Activated naive CD4-positive, alpha-beta T cell treated with anti-CD3 and anti-CD28 coated beads, Interleukin-2, amount 50 U/mL, for 72 hours (primary cell): ENCODE measurements around the gene ITSN1. TPM values are rescaled to one million over a fixed set of nuclear protein-coding genes. Genes with fewer than 3 reads are reported as not detected.
"Not testable (repeated sequence)": the region's sequence is repeated elsewhere in the genome, so short reads cannot be mapped to it uniquely, and the experiment has no call there.

Source experiments
- ATAC-seq, 2 donors: fragments of 150-1000 bp; cut with Tn5 transposase; 2 replicates each; pipeline ENCODE4 v1.10.0; 2021; ENCODE audit warnings: mild to moderate bottlenecking in 2 of 2, moderate library complexity in 2 of 2
- DNase-seq, 2 donors: peaks; one replicate each; pipeline ENCODE4 v3.0.0; 2021 to 2022; ENCODE audit warnings: low spot score in 2 of 2
- H3K27ac Mint-ChIP-seq, 2 donors: one replicate each; pipeline ENCODE4 v1.8.0; 2022; ENCODE audit warnings: mild to moderate bottlenecking in 2 of 2, mixed read lengths in 2 of 2
- H3K36me3 Mint-ChIP-seq, 2 donors: one replicate each; pipeline ENCODE4 v1.8.0; 2022; ENCODE audit warnings: mixed read lengths in 2 of 2
- H3K9me3 Mint-ChIP-seq, 2 donors: one replicate each; pipeline ENCODE4 v1.8.0; 2022; ENCODE audit warnings: mixed read lengths in 2 of 2
- total RNA-seq, 2 donors: library from RNA; stranded (reverse); gene quantifications; one replicate each; pipeline ENCODE4 v1.2.3, GENCODE V29; 2022

Gene ITSN1
- total RNA-seq, 2 donors from 2014 or later = 5.3 to 6.7 TPM

DNA sequence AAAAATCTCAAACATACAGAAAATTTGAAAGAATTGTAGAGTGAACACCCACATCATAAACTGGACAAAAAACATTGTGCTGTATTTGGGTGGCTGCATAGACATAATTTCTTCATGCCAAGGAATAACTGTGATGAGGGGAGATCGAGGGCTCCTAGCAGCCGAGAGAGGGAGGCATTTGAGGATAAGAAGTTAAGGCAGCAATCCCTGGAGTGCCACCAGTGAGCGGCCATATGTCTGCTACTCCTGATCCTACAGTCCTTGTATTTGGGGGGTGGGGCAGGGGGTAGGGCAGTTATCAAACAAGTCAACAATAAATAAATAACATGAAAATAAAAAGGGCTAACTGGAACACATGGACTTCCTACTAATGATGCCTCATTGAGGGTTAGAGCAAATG, 218.8 kb downstream of the ITSN1 start:
- no peak overlapping the region for H3K27ac Mint-ChIP-seq
- no peak for DNase-seq
- H3K9me3 Mint-ChIP-seq = no peaks in the 10 kb centered on the region
- H3K36me3 Mint-ChIP-seq = no peaks in the 10 kb centered on the region
- ATAC-seq = no peak

DNA sequence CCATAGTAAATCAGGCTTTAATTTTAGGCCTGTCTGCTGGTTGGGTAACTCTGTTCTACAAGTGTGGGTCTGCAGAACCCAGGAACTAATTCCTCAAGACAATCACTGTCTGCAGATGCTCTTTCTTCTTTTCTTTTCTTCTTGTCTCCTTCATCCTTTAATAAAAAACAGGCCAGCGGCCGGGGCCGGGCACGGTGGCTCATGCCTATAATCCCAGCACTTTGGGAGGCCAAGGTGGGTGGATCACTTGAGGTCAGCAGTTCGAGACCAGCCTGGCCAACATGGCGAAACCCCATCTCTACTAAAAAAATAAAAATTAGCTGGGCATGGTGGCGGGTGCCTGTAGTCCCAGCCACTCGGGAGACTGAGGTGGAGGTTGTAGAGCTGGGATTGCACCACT, 220.9 kb downstream of the ITSN1 start:
- not testable (repeated sequence) for DNase-seq, H3K36me3 Mint-ChIP-seq, H3K27ac Mint-ChIP-seq, H3K9me3 Mint-ChIP-seq, ATAC-seq

DNA sequence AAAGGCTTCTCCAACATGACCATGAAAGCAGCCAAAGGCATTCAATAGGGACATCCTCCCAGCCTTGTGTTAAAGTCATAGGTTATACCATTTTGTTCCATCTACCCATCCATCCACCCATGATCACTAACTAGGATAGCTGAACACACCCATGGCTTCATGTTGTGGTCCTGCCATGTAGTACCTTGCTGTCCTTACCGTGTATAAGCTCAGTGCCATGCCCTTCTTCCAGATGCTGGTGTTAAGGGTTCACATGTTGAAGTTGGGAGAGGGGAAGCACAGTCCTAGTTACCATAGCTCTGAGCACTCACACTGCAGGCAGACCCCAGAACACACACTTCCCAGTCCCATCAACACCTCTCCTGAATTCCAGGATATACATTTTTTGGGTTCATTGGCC, 221.8 kb downstream of the ITSN1 start:
- H3K9me3 Mint-ChIP-seq = no peaks in the 10 kb centered on the region

DNA sequence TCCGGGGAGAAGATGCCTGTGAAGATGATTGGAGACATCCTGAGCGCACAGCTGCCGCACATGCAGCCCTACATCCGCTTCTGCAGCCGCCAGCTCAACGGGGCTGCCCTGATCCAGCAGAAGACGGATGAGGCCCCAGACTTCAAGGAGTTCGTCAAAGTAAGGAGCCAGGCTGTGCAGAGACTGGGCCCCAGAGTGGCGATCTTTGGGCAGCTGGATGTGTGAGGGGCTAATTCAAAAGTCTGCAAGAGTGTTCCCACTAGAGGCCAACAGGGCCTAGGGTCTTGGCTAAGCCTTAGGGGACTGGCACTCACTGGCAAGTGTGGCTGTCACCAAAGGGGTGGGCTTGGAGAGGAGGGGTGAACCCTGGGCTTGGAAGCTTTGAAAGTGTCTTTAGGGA, 222.9 kb downstream of the ITSN1 start:
- no peaks in the 10 kb centered on the region for H3K9me3 Mint-ChIP-seq
- H3K36me3 Mint-ChIP-seq = no peaks in the 10 kb centered on the region

More for the DNA sequence above, 221.8 kb downstream of the ITSN1 start:
- H3K36me3 Mint-ChIP-seq = no peaks in the 10 kb centered on the region
- no peak for ATAC-seq
- no peak for DNase-seq
- no peak overlapping the region for H3K27ac Mint-ChIP-seq

DNA sequence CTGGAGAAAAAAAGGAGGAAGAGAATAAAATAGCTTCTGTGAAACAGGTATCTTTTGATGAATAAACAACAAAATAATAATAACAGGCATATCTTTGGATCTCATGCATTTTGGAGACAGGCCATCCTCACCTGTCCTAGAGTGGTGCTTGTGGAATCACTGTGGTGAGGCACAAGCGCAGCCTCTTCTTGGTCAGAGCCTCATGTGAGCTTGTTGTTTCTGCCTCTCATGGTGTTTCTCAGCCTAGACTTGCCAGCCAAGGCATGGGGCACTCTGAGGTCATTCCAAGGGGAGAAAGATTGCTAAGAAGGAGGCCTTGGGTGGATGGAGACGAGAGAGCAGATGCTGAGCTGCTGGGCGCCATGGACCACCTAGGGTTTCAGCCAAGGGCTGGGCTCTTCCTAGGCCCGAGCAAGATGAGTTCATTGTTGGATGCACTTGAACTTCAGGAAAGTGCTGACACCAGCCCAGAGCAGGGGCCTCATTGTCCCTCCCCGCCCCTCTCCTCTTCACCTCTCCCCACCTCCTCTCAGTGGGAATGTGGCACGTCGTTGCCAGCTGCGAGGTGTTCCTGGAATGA, 223.8 kb downstream of the ITSN1 start:
- DNase-seq (no peak), ATAC-seq (no peak)
- Mint-ChIP-seq H3K27ac (no peak overlapping the region), H3K9me3 (no peaks in the 10 kb centered on the region), H3K36me3 (no peaks in the 10 kb centered on the region)

More for the DNA sequence above, 222.9 kb downstream of the ITSN1 start:
- DNase-seq (no peak), ATAC-seq (no peak)
- H3K27ac Mint-ChIP-seq = no peak overlapping the region

DNA sequence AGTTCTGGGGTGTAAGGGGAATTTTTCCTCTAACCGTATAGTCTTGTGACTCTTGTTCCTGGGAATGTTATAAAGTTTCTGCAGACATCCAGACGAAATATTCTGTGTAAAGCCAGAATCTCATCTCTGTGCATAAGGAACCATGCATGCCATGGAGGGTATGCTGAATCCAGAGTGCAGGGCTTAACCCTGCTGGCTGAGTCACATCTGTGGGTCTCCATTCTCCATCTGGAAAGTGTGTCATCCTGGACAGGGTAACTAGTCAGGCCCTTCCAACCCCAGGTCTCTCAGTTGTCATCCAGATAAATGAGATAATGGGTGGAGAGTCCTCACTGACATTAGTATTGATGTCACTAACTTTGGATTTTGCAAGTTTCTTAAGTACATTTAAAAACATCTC, 224.5 kb downstream of the ITSN1 start:
- Mint-ChIP-seq H3K36me3 (no peaks in the 10 kb centered on the region), H3K27ac (no peak overlapping the region), H3K9me3 (no peaks in the 10 kb centered on the region)
- DNase-seq = no peak
- ATAC-seq = no peak

DNA sequence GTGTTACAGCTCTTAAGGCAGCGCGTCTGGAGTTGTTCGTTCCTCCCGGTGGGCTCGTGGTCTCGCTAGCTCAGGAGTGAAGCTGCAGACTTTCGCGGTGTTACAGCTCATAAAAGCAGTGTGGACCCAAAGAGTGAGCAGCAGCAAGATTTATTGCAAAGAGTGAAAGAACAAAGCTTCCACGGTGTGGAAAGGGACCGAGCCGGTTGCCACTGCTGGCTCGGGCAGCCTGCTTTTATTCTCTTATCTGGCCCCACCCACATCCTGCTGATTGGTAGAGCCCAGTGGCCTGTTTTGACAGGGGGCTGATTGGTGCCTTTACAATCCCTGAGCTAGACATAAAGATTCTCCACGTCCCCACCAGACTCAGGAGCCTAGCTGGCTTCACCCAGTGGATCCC, 225.6 kb downstream of the ITSN1 start:
- peak overlapping the region in 1 of 2 donors; percentile 34 for H3K27ac Mint-ChIP-seq
- not testable (repeated sequence) for H3K9me3 Mint-ChIP-seq, DNase-seq, ATAC-seq, H3K36me3 Mint-ChIP-seq

DNA sequence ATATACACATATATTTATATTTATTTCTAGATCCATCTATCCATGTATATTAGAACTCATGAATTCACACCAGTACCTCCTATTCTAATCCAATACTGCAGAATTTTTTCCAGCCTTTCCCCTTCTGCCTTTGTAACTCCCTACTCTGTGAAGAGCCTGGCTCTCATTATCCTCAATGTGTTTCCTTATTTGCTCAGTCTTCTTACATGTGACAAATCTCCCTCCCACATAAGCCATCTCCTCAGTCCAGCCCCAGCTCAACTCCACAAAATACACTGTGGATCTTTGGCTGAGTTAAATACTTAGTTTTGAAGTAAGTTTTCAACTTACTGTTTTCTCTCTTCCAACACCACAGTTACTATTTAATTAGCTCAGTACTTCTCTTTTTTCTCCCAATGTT, 227.6 kb downstream of the ITSN1 start:
- DNase-seq (no peak), ATAC-seq (no peak)
- H3K36me3 Mint-ChIP-seq = no peaks in the 10 kb centered on the region
- H3K9me3 Mint-ChIP-seq = no peaks in the 10 kb centered on the region
- H3K27ac Mint-ChIP-seq = peak overlapping the region in 1 of 2 donors; percentile 2

DNA sequence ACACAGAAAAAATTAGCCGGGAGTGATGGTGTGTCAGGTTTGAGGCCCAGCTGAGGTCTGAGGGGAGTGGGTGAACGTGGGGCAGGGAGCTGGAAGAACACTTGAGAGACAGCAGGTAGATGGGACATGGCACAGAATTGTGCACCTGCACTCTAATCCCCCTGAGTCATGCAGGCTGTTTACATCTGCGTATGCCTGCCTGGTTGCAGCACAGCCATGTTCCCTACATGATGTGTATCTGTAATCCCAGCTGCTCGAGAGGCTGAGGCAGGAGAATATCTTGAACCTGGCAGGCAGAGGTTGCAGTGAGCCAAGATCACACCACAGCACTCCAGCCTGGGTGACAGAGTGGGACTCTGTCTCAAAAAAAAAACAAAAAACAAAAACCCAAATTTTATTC, 228.5 kb downstream of the ITSN1 start:
- no peaks in the 10 kb centered on the region for H3K36me3 Mint-ChIP-seq
- DNase-seq (no peak), ATAC-seq (no peak)
- no peaks in the 10 kb centered on the region for H3K9me3 Mint-ChIP-seq
- H3K27ac Mint-ChIP-seq = no peak overlapping the region

DNA sequence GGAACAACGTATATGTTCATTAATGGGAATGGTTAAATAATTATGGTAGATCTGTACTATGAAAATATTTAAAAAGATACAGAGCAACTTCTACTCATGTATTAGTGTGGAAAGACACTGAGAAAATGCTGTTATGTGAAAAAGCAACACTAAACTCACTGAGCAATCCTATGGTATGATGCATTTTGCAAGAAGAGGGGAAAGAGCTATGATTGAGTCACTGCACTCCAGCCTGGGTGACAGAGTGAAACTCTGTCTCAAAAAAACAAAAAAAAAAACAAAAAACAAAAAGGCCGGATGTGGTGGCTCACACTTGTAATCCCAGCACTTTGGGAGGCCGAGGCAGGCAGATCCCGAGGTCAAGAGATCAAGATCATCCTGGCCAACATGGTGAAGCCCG, 228.9 kb downstream of the ITSN1 start:
- H3K36me3 Mint-ChIP-seq = no peaks in the 10 kb centered on the region
- H3K27ac Mint-ChIP-seq = peak overlapping the region in 1 of 2 donors; percentile 24
- no peak for ATAC-seq
- DNase-seq = no peak
- no peaks in the 10 kb centered on the region for H3K9me3 Mint-ChIP-seq

DNA sequence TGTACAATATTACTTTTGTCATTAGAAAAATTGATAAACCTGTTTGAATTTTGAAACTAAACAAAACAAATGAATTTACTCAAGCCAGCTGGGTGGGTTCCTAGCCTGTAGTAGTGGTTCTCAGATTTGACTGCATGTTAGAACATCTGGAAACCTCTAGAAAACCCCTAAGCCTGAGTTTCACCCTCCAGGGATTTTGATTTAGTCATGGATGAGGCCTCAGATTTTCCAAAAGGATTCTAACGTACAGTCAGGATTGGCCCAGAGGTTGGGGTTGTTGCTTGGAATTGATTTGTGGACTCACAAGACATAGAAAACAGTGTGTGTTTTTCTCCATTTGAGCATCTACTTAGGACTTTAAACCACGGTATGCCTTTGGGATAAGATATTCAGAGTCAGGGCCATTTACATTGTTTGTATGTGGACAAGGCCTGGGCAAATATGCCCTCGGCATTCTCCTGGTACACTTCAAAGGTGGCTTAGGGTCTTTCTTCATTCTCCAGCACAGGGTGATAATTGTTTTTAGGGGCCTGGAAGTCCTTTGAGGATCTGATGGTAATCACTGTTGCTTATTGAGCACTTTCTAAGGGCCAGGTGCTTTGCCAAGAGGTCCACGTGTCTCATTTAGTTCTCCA, 230.7 kb downstream of the ITSN1 start:
- Mint-ChIP-seq H3K36me3 (no peaks in the 10 kb centered on the region), H3K27ac (no peak overlapping the region), H3K9me3 (no peaks in the 10 kb centered on the region)
- no peak for DNase-seq
- no peak for ATAC-seq

DNA sequence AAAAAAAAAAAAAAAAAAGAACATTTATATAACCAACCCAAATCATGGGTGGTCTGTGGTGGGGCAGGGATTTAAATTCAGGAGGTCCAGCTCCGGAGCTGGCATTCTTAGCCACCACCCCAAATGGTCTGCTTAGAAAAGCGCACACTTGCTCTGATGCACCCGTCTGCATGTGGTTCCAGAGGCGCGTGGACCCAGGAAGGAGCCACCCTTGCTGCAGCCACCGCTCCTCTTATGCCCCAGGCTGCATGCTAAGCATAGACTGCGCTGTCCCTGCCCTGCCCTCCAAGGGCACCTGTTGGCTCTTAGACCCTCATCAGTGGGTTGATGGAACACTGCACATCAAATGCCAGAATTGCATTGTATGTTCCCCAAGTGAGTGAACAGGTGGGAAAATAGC, 231.9 kb downstream of the ITSN1 start:
- H3K27ac Mint-ChIP-seq = no peak overlapping the region
- DNase-seq (no peak), ATAC-seq (no peak)
- no peaks in the 10 kb centered on the region for H3K36me3 Mint-ChIP-seq
- H3K9me3 Mint-ChIP-seq = no peaks in the 10 kb centered on the region

DNA sequence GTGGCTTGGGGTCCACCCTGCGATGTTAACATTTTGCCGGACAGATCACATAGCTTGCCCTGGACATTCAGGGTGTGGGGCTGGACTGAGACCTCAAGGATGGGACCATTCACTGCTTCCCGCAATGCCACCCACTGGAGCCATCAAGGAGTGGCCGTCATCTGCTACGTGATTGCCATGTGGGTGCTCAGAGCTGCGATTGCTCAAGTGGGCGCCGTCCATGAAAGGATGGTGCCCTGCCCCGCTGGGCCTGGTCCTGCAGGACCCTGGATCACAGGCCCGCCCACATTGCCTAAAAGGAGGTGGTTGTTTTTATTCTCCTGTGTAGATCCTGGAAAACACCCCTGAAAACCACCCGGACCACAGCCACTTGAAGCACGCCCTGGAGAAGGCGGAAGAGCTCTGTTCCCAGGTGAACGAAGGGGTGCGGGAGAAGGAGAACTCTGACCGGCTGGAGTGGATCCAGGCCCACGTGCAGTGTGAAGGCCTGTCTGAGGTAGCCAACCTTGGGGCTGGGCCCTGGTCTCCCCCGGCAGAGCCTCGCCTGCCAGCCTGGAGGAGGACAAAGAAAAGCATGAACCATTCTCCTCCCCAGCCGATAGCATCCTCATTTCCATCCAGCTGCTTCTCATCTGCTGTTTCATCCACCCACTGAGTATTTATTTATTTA, 232.9 kb downstream of the ITSN1 start:
- Mint-ChIP-seq H3K36me3 (no peaks in the 10 kb centered on the region), H3K9me3 (no peaks in the 10 kb centered on the region), H3K27ac (no peak overlapping the region)
- ATAC-seq = no peak
- DNase-seq = no peak

DNA sequence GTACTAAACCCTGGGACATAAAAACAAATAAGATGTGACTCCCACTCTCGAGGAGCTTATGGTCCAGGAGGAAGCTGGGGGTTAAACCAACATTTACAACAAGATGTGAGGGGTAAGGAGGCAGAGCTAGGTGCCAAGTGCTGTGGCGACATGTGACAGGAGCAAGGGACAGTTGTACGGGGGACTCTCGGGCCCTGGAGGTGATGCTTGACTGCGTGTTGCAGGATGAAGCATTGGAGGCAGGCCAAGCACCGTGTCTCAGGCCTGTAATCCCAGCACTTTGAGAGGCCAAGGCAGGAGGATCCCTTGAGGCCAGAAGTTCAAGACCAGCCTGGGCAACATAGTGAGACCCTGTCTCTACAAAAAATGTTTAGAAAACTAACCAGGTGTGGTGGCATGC, 236.5 kb downstream of the ITSN1 start:
- DNase-seq (no peak), ATAC-seq (no peak)
- no peak overlapping the region for H3K27ac Mint-ChIP-seq
- no peaks in the 10 kb centered on the region for H3K36me3 Mint-ChIP-seq
- no peaks in the 10 kb centered on the region for H3K9me3 Mint-ChIP-seq

DNA sequence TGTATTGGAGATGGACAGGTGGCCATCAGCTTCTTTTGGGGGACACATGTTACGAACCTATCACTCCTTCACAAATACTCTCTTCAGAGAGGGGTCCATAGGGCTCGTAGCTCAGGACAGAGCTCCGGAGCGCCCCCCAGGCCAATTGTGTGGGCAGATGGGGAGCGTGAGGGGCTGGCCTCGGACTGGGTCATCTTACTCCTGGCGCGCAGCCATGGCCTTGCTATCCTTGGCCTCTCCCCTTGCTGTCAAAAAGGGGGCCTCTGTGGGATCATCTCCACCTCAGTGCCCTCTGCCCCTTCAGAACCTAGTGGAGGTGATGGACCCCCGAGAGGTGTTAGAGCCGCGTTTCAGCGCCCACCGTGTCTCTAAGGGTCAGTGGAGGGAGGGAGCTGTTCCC, 238.3 kb downstream of the ITSN1 start:
- Mint-ChIP-seq H3K27ac (no peak overlapping the region), H3K9me3 (no peaks in the 10 kb centered on the region), H3K36me3 (no peaks in the 10 kb centered on the region)
- DNase-seq = no peak
- no peak for ATAC-seq

DNA sequence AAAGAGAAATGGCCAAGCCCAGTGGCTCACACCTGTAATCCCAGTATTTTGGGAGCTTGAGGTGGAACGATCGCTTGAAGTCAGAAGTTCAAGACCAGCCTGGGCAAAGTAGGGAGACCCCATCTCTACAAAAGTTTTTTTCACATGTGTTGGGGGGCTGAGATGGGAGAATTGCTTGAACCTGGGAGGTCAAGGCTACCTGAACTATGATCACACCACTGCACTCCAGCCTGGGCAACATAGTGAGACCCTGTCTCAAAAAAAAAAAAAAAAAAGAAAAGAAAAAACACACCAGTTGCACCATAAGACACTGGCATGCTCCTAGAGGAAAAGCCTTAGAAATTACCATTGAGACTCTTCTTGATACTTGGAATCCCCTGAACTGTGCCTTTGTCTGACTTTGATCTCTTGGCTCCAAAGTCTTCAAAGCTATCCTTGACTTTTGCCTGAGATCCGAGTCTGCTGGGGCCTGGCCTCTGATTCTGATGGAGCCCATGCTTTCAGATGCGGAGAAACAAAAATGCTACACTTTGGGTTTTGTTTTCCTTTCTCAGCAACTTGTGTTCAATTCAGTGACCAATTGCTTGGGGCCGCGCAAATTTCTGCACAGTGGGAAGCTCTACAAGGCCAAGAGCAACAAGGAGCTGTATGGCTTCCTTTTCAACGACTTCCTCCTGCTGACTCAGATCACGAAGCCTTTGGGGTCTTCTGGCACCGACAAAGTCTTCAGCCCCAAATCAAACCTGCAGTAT, 239.6 kb downstream of the ITSN1 start:
- DNase-seq (no peak), ATAC-seq (no peak)
- no peak overlapping the region for H3K27ac Mint-ChIP-seq
- H3K36me3 Mint-ChIP-seq = no peaks in the 10 kb centered on the region
- H3K9me3 Mint-ChIP-seq = no peaks in the 10 kb centered on the region

DNA sequence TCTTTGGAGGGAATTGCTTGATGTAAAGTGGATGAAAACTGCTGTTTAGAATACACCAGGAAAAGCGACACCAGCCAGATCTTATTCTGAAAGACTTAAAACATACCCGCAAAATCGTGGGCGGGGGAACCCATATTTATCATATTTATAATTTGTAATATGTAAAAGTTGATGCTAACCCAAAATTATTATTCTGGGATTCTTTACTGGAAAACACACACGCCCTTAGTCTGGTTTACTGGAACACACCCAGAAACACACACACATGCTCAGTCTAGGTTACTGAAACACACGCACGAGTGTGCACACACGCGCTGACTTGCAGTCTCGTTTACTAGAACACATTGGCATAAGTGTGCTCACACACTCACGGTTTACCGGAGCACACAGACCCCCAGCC, 240.8 kb downstream of the ITSN1 start:
- DNase-seq (no peak), ATAC-seq (no peak)
- H3K9me3 Mint-ChIP-seq = no peaks in the 10 kb centered on the region
- H3K36me3 Mint-ChIP-seq = no peaks in the 10 kb centered on the region
- no peak overlapping the region for H3K27ac Mint-ChIP-seq
